ENCODE measurements around the gene RANBP3. TPM values are rescaled to one million over a fixed set of nuclear protein-coding genes. Genes with fewer than 3 reads are reported as not detected.

RANBP3 gene
- total RNA-seq, 1 donor from 2014 or later: 105 TPM

DNA sequence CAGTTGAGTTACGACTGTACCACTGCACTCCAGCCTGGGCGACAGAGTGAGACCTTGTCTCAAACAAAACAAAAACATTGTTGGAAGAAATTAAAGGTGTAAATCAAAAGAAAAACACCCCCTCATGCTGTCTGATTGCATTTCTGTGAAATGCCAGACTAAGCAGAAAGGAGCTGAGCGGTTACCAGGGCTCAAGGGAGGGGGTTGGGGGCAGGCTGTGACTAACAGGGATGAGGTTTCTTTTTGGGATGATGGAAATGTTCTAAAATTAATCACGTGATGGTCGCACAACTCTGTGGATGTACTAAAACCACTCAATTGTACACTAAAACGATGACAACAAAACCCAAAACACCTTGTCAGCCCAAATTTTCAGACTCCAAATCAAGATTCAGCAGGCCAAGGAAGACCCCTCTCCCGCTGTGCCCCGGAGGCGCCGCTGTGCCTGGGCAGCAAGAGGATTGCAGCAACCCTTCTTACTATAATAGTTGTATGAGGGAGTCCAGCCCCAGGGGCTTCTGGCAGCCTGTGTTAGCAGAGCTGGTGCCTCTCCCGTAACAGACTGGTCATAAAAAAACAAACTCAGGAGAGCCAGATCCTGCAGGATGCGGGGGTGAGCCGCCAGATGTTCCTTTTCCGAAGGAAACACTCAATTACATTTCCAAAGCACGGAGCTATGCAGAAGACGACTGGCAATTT lies 43.0 kb downstream of the RANBP3 start:
- DNase-seq: no peak
- intact Hi-C loops (cut with micrococcal nuclease): no loop called here
- Mint-ChIP-seq H3K4me1 (no peaks in the 10 kb centered on the region), H3K4me3 (no peak overlapping the region), H3K9me3 (no peaks in the 10 kb centered on the region), H3K27ac (no peak overlapping the region), H3K27me3 (no peaks in the 10 kb centered on the region), H3K36me3 (ENCODE audit: low read depth) (peaks cover 28% of the 10 kb centered on the region)

DNA sequence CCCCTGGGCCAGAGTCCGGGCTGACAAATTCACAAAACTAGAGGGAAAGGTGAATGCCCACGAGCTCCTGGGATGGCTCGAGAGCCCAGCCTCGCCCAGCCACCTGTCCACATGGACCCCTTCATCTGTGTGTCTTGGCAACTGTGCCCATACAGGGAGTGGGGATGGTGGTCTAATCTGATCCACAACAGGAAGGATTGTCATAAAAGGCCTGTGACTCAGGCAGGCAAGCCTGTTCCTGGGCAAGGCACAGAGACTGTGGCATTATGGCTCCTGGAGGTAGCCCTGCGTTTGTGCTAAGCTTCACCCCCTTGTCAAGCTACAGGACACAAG lies 43.9 kb downstream of the RANBP3 start:
- peaks cover 32% of the 10 kb centered on the region for H3K36me3 Mint-ChIP-seq (ENCODE audit: low read depth)
- no peaks in the 10 kb centered on the region for H3K27me3 Mint-ChIP-seq
- no peaks in the 10 kb centered on the region for H3K9me3 Mint-ChIP-seq
- DNase-seq: no peak
- intact Hi-C loops (cut with micrococcal nuclease): no loop called here
- no peak overlapping the region for H3K4me3 Mint-ChIP-seq
- no peaks in the 10 kb centered on the region for H3K4me1 Mint-ChIP-seq
- no peak overlapping the region for H3K27ac Mint-ChIP-seq

DNA sequence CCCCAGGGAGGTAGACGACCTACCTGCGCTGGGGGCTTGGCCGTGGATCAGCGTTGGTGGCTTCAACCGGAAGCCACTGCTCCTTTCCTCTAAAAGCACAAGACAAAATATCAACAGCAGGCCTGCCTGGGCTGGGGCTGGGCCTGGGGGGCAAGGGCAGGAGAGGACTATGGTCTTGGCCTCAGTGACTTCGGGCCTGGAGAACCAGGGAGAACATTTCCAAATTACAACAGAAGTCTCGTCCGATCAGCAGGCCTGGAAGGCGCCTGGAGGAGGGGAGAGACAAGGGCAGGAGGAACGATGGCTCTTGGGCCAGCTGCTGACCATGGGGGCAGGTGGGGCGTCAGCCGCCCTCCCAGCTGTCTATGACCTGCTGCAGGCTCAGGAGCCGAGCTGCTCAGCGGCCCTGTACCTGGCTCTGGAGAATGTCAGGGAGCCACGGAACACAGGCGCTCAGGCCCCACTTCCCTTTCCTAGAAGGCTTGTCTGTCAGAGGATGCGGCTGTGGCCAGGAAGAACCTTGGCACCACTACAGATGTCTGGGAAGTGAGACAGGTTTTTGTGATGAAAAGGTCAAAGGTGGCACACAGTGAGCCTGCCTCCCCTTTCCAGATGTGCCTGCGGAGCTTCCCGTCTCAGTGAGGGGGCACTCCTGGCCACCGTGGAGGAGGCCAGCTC lies 44.4 kb downstream of the RANBP3 start:
- Mint-ChIP-seq H3K36me3 (ENCODE audit: low read depth) (peaks cover 36% of the 10 kb centered on the region), H3K27me3 (no peaks in the 10 kb centered on the region), H3K4me1 (no peaks in the 10 kb centered on the region), H3K27ac (no peak overlapping the region), H3K4me3 (no peak overlapping the region), H3K9me3 (no peaks in the 10 kb centered on the region)
- intact Hi-C loops (cut with micrococcal nuclease): no loop called here
- no peak for DNase-seq

DNA sequence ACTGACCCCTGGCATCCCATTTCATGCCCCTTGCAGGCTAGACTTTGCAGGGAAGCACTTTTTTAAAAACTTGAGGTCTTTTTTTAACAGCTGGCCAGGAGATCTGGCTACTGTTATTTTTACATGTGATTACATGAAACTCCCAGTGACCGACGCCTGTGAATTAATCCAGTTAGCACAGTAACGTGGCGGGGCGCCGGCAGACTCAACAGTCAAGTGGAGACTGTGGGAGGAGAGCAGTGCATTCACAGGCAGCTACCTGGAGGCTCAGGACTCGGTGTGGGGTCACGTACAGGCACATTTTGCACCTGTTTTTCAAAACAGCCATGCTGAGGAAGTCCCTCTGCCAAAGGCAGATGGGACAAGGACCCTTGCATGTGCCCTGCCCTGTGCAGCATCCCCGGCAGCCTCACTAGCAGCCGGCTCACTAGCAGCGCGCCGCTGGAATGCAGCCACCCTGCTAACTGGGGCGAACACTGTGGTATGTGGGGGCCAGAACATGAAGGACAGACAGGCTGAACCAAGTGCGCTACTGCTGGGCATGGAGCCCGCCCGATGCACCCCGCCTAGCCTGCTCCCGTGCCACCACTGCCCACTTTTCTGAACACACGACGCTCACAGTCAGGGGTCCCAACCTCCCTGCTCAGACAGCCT lies 45.2 kb downstream of the RANBP3 start:
- Mint-ChIP-seq H3K27ac (no peak overlapping the region), H3K4me3 (no peak overlapping the region), H3K4me1 (no peaks in the 10 kb centered on the region), H3K9me3 (no peaks in the 10 kb centered on the region), H3K27me3 (no peaks in the 10 kb centered on the region), H3K36me3 (ENCODE audit: low read depth) (peaks cover 39% of the 10 kb centered on the region)
- intact Hi-C loops (cut with micrococcal nuclease): no loop called here
- DNase-seq: no peak

DNA sequence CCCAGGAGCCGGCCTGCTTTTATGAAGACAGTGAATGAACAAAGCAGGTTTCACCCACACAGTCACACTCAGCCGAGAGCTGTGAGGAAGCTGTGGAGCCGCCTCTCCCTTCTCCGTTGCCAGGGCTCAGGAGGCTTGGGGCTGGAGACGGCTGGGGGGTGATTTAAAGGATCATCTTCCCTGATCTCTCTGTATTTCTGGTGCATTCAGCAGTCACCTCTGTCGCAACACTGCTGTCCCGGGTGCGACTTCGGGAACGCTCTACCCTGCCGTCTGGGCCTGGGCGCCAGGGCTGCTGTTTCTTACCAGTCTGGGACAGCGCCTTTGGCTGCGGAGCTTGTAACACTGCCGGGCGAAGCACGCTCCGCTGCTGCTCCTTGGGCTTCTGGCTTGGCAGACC lies 45.8 kb downstream of the RANBP3 start:
- intact Hi-C loops (cut with micrococcal nuclease): no loop called here
- no peaks in the 10 kb centered on the region for H3K4me1 Mint-ChIP-seq
- H3K27ac Mint-ChIP-seq: no peak overlapping the region
- H3K36me3 Mint-ChIP-seq (ENCODE audit: low read depth): peaks cover 37% of the 10 kb centered on the region
- no peak for DNase-seq
- no peak overlapping the region for H3K4me3 Mint-ChIP-seq
- no peaks in the 10 kb centered on the region for H3K27me3 Mint-ChIP-seq
- H3K9me3 Mint-ChIP-seq: no peaks in the 10 kb centered on the region

DNA sequence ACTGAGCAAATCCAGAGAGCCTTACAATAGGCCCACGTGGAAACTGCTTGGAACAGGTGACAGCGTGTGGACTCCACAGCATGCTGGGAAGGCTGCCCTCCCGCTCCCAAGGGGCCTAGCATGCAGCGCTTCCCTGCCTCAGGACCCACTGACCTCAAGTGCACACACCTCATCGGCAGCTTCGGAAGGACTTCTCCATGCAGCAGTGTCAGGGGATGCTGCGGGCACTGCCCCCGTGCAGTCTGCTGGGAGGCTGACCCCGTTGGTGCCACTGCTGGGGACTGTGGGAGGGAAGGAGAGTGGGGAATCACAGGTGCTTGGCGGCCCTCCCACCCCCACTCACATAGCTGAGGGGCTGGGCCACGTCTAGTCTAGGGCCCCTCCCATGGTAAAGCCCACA lies 46.7 kb downstream of the RANBP3 start:
- H3K27me3 Mint-ChIP-seq: no peaks in the 10 kb centered on the region
- no peak overlapping the region for H3K27ac Mint-ChIP-seq
- no peak for DNase-seq
- no peaks in the 10 kb centered on the region for H3K4me1 Mint-ChIP-seq
- H3K36me3 Mint-ChIP-seq (ENCODE audit: low read depth): peaks cover 38% of the 10 kb centered on the region
- intact Hi-C loops (cut with micrococcal nuclease): no loop called here
- H3K4me3 Mint-ChIP-seq: no peak overlapping the region
- no peaks in the 10 kb centered on the region for H3K9me3 Mint-ChIP-seq

DNA sequence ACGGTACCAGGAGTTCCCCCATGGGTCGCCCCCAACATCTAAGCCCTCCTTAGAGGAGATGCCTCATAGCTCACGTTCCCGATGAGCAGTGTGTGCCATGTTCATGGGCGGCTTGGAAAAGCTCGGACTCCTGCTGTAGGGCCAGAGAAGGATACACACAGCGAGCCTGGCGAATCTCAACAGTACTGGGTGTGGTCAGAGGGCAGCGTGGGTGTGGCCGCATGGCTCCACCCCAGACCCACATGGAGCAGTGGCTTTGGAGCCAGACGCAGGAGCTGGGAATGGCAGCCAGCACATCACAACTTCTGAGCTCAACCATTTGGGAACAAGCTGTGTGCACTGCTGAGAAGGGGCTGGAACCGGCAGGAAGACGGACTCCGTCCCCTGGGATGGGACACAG lies 48.3 kb downstream of the RANBP3 start:
- Mint-ChIP-seq H3K27me3 (no peaks in the 10 kb centered on the region), H3K9me3 (no peaks in the 10 kb centered on the region), H3K4me1 (no peaks in the 10 kb centered on the region), H3K27ac (no peak overlapping the region), H3K36me3 (ENCODE audit: low read depth) (peaks cover 39% of the 10 kb centered on the region), H3K4me3 (no peak overlapping the region)
- no peak for DNase-seq
- intact Hi-C loops (cut with micrococcal nuclease): no loop called here

DNA sequence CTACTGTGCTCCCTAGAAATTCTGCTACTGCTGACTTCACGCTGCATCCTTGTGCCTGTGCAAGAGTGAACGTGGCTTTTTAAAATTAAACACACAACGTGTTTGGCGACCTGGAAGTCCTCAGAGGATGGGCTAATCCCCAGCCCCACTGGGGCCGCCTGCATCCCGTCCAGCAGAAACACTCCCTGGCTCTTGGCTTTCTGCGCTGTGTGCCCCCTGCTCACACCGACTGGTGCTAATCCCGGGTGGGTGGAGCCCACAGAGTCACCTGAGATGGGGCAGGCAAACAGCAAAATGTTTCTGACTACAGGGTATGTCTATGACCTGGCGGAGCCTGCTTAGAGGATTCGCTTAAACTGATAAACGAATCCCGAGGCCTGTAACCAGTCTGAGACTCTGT lies 48.8 kb downstream of the RANBP3 start:
- Mint-ChIP-seq H3K4me1 (no peaks in the 10 kb centered on the region), H3K4me3 (no peak overlapping the region), H3K27ac (no peak overlapping the region), H3K9me3 (no peaks in the 10 kb centered on the region), H3K27me3 (no peaks in the 10 kb centered on the region), H3K36me3 (ENCODE audit: low read depth) (peaks cover 38% of the 10 kb centered on the region)
- DNase-seq: no peak
- intact Hi-C loops (cut with micrococcal nuclease): no loop called here

DNA sequence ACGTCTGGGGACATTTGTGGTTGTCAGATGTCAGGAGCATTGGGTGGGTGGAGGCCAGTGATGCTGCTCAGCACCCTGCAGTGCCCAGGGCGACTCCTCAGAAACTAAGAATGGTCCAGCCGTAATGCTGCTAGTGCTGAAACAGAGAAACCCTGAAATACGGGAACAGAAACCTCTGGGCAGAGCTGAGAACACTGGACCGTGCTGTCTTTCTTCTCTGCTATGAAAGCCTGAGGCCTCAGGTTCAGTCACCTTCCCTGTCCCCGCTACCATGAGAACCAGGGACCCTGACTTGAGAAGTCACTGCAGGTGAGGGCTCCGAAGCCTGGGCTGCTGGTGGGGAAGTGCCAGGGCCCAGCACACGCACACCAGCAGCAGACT lies 50.5 kb downstream of the RANBP3 start:
- no peaks in the 10 kb centered on the region for H3K9me3 Mint-ChIP-seq
- no peak overlapping the region for H3K4me3 Mint-ChIP-seq
- intact Hi-C loops (cut with micrococcal nuclease): no loop called here
- DNase-seq: no peak
- H3K27ac Mint-ChIP-seq: no peak overlapping the region
- peaks cover 48% of the 10 kb centered on the region for H3K36me3 Mint-ChIP-seq (ENCODE audit: low read depth)
- H3K27me3 Mint-ChIP-seq: no peaks in the 10 kb centered on the region
- no peaks in the 10 kb centered on the region for H3K4me1 Mint-ChIP-seq

DNA sequence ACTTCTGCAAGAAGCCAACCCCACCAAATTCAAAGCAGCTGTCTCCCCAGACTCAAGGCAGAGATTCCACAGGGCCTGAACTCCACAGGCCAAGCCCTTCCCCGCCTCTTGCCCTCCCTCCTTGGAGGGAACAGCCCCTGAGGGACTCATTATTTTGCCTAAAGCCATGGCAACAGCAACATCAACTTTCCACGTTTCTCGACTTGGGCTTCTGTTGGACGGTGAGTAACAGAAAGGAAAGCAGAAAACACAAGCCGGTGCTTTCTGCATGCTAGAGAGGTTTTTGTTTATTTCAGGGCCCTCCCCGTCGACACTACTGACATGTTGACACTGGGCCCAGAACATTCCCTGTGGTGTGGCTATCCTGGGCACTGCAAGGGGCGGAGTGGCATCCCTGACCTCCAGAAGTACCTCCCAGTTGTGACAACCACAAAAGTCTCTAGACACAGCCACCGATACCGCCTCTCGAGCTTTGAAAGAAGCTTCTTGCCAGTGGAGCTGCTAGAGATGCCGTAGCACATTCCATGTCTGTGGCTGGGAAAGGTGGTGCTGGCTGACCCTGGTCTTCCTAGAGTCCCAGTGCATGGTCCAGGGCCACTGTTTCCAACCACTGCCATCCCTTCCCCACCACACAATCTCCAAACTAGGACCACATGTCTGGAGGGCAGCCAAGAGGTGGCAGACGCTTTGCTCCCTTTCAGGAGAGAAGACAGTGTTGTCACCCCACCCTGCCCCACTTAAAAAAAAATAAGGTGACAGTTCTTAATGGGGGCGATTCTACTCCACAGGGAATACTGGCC lies 51.1 kb downstream of the RANBP3 start:
- Mint-ChIP-seq H3K36me3 (ENCODE audit: low read depth) (peaks cover 52% of the 10 kb centered on the region), H3K9me3 (no peaks in the 10 kb centered on the region), H3K27me3 (no peaks in the 10 kb centered on the region), H3K27ac (no peak overlapping the region), H3K4me1 (peaks cover 1% of the 10 kb centered on the region), H3K4me3 (no peak overlapping the region)
- no peak for DNase-seq
- intact Hi-C loops (cut with micrococcal nuclease): no loop called here

DNA sequence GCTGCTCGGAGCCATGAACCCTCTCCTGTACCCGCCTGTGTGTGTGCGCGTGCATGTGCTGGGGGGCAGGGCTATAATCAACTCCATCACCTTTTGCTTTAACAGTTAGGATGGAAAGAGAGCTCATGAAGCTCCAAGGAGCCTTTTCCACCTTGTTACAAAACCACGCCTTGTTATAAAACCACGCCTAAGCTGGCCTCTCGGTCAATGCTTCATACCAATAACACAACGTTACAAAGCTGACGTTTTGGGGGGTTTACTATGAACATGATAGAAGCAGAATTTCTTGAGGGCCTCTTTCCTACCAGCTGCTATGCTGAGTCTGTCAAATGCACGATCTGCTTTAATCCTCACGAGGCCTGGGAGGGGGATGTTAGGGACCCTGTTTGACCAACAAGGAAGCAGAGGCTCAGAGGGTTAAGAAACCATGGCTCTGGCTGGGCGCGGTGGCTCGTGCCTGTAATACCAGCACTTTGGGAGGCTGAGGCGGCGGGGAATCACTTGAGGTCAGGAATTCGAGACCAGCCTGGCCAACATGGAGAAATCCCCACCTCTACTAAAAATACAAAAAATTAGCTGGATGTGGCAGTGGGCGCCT lies 52.0 kb downstream of the RANBP3 start:
- no peaks in the 10 kb centered on the region for H3K27me3 Mint-ChIP-seq
- H3K36me3 Mint-ChIP-seq (ENCODE audit: low read depth): peaks cover 50% of the 10 kb centered on the region
- DNase-seq: no peak
- no peak overlapping the region for H3K27ac Mint-ChIP-seq
- H3K4me1 Mint-ChIP-seq: peaks cover 3% of the 10 kb centered on the region
- no peaks in the 10 kb centered on the region for H3K9me3 Mint-ChIP-seq
- intact Hi-C loops (cut with micrococcal nuclease): no loop called here
- H3K4me3 Mint-ChIP-seq: no peak overlapping the region

DNA sequence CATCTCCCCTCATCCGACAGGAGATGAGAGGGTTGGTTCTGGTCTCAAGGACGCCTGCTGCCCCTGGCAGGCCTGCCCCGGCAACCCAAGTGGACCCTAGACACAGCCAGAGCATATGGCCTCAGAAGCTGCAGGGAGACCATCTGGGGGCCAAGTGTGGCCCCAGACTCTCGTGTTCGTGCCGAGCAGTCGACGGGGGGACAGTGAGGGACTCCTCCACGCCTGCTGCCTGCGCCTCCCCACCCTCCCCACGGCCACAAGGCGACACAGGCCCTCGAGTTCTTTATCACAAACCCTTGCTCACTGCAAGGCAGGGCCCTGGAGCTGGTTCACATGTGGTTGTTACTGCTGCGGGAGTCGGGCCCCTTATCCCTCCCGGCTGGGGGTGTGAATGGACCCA lies 54.6 kb downstream of the RANBP3 start:
- no peak overlapping the region for H3K4me3 Mint-ChIP-seq
- peak overlapping the region; percentile 41 for H3K27ac Mint-ChIP-seq
- H3K4me1 Mint-ChIP-seq: peaks cover 3% of the 10 kb centered on the region
- intact Hi-C loops (cut with micrococcal nuclease): no loop called here
- no peaks in the 10 kb centered on the region for H3K27me3 Mint-ChIP-seq
- H3K36me3 Mint-ChIP-seq (ENCODE audit: low read depth): peaks cover 50% of the 10 kb centered on the region
- no peaks in the 10 kb centered on the region for H3K9me3 Mint-ChIP-seq
- DNase-seq: no peak

DNA sequence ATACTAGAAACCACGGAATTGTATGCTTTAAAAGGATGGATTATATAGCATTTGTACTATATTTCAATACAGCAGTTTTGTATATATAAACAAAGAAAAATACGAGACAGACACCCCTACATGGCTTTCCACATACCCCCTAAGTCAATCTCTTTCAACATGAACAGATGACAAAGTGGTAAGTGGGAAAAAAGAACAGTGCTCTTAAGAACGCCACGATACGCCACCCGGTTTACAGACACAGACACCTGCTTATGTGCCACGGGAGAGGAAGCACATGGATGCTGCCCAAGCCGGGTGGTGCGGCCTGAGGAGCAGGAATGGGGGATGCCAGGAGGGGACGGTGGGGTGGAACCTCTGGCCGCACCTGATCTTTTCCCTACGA lies 55.8 kb downstream of the RANBP3 start:
- H3K36me3 Mint-ChIP-seq (ENCODE audit: low read depth): peaks cover 45% of the 10 kb centered on the region
- DNase-seq: no peak
- no peak overlapping the region for H3K4me3 Mint-ChIP-seq
- no peak overlapping the region for H3K27ac Mint-ChIP-seq
- H3K27me3 Mint-ChIP-seq: no peaks in the 10 kb centered on the region
- H3K9me3 Mint-ChIP-seq: no peaks in the 10 kb centered on the region
- intact Hi-C loops (cut with micrococcal nuclease): no loop called here
- peaks cover 3% of the 10 kb centered on the region for H3K4me1 Mint-ChIP-seq

Data from activated CD4-positive, alpha-beta T cell treated with anti-CD3 and anti-CD28 coated beads, Interleukin-2, amount 10 ng/mL, durations not matched to agents 24 days and 14 days (primary cell).